Measurements from ENCODE around the gene ACOT13.

ACOT13 gene

DNA sequence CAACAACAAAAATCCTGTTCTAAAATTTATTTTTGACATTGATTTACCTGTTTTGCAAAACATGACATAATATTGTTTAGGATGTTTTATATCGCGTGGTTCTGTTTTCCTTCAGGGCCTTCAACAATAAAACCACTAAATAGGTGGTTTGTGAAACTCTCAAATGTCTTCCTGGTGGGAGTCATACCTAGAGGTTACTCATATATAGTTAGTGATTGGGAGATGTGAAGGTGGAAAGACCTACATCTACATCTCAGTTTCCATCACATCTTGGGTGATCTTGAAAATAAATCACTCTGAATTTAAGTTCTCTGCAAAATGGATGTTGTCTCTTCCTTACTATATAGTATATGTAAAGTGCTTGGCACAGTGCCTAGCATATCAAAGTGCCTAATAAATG lies 29.2 kb downstream of the ACOT13 start:
- H3K4me1 ChIP-seq (ENCODE audit: insufficient read depth, insufficient read length): no peaks in the 10 kb centered on the region
- H3K27me3 ChIP-seq (ENCODE audit: insufficient read depth, insufficient read length): no peaks in the 10 kb centered on the region
- no peaks in the 10 kb centered on the region for H3K36me3 ChIP-seq (ENCODE audit: insufficient read depth, insufficient read length, low read length)
- no peak for DNase-seq (ENCODE audit: low read depth, low spot score)
- TF ChIP-seq YY1 (IDR thresholded peaks at IDR 0.05; ENCODE audit: insufficient read depth, insufficient read length): no peak
- TF ChIP-seq ZNF274 (IDR thresholded peaks at IDR 0.05; ENCODE audit: low read depth, low read length): no peak
- TF ChIP-seq SUZ12 (IDR thresholded peaks at IDR 0.05; ENCODE audit: extremely low read depth, insufficient read depth, insufficient read length): no peak
- H3K4me3 ChIP-seq (ENCODE audit: insufficient read length, low read depth): no peak overlapping the region
- no peak overlapping the region for H3K9ac ChIP-seq (ENCODE audit: insufficient read length, low read depth)
- H3K9me3 ChIP-seq (ENCODE audit: insufficient read depth, low read length): no peaks in the 10 kb centered on the region

DNA sequence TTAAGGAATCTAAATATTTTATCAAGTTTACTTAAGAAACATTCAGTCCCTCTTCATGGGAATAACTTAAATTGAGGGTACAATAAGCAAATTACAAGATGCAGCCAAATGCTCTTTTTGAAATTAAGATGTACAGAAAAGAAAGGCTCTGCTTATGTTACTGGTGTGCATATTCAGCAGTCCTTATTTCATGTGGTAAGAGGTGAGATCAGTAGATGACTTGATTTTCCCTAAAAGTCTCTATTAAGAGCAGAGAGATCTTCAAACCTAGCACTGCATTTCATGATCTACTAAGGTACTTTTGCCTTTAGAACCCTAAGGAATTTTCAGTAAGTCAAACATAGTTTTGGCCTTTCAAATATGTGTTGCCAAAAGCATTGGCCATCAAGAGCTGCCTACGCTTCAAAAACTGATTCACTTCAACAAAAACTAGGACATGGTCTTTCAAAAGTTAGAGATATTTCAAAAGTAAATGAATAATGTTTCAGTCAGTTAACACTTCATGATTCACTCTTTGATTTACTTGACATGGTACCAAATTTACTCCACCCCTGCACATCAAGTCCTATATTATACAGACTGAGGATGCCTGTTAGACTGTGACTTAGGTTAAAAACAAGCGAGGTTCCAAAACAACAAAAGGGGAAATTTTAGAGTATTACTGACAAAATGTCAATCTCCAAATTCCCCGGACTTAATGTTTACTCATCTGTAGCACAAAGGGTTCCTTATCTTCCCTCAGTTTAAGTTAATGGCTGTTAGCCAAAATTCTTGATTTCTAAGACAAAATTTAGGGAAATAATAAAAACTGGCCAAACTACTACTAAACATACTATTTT lies 32.9 kb downstream of the ACOT13 start:
- H3K36me3 ChIP-seq (ENCODE audit: insufficient read depth, insufficient read length, low read length): peaks cover 25% of the 10 kb centered on the region
- no peak for TF ChIP-seq ZNF274 (IDR thresholded peaks at IDR 0.05; ENCODE audit: low read depth, low read length)
- no peak for TF ChIP-seq YY1 (IDR thresholded peaks at IDR 0.05; ENCODE audit: insufficient read depth, insufficient read length)
- TF ChIP-seq SUZ12 (IDR thresholded peaks at IDR 0.05; ENCODE audit: extremely low read depth, insufficient read depth, insufficient read length): no peak

DNA sequence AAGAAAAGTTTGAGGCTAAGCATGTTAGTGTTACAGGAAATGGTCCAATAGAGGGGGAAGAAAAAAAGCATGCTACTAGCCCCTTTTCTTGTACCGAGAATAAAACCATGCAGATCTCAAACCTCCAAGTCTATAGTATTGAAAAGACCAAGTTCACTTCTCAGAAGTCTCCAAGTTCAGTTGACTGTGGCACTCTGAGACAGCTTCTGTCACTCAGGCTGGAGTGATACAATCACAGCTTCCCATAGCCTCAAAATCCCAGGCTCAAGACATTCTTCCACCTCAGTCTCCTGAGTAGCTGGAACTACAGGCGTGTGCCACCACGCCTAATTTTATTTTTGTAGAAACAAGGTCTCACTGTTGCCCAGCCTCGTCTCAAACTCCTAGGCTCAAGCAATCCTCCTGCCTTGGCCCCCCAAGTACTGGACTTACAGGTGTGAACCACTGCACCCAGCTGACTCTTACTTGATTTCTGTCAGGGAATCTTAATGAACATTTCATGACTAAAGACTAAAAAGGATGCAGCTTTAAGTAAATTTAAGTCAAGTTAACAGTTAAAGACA lies 35.9 kb downstream of the ACOT13 start:
- H3K27me3 ChIP-seq (ENCODE audit: insufficient read depth, insufficient read length): no peaks in the 10 kb centered on the region
- DNase-seq (ENCODE audit: low read depth, low spot score): no peak
- H3K9ac ChIP-seq (ENCODE audit: insufficient read length, low read depth): no peak overlapping the region
- no peak overlapping the region for H3K4me3 ChIP-seq (ENCODE audit: insufficient read length, low read depth)
- no peaks in the 10 kb centered on the region for H3K4me1 ChIP-seq (ENCODE audit: insufficient read depth, insufficient read length)
- H3K36me3 ChIP-seq (ENCODE audit: insufficient read depth, insufficient read length, low read length): peaks cover 54% of the 10 kb centered on the region
- no peaks in the 10 kb centered on the region for H3K9me3 ChIP-seq (ENCODE audit: insufficient read depth, low read length)
- TF ChIP-seq SUZ12 (IDR thresholded peaks at IDR 0.05; ENCODE audit: extremely low read depth, insufficient read depth, insufficient read length): no peak
- no peak for TF ChIP-seq YY1 (IDR thresholded peaks at IDR 0.05; ENCODE audit: insufficient read depth, insufficient read length)
- no peak for TF ChIP-seq ZNF274 (IDR thresholded peaks at IDR 0.05; ENCODE audit: low read depth, low read length)

More for the DNA sequence above, 32.9 kb downstream of the ACOT13 start:
- Histone ChIP-seq H3K9me3 (ENCODE audit: insufficient read depth, low read length) (no peaks in the 10 kb centered on the region), H3K9ac (ENCODE audit: insufficient read length, low read depth) (no peak overlapping the region), H3K4me1 (ENCODE audit: insufficient read depth, insufficient read length) (no peaks in the 10 kb centered on the region), H3K27me3 (ENCODE audit: insufficient read depth, insufficient read length) (no peaks in the 10 kb centered on the region), H3K4me3 (ENCODE audit: insufficient read length, low read depth) (no peak overlapping the region)
- no peak for DNase-seq (ENCODE audit: low read depth, low spot score)

DNA sequence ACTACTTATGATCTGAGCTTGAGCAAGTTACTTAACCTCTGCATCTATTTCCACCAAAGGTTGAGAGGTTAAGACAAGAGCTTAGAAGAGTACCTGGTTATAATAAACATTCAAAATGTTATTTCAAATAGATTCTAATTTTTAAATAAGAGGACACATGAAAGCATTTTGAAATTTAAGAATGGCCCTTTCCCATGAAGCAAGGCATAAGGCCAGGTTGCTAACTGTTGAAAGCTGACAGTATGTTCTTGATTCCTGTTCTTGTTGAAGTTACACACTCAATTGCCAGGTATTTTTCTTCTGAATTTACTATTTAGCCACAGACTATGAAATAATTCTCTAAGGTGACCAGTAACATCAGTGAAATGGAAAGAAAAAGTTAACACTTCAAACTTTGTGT lies 37.6 kb downstream of the ACOT13 start:
- H3K36me3 ChIP-seq (ENCODE audit: insufficient read depth, insufficient read length, low read length): peaks cover 70% of the 10 kb centered on the region
- TF ChIP-seq YY1 (IDR thresholded peaks at IDR 0.05; ENCODE audit: insufficient read depth, insufficient read length): no peak

DNA sequence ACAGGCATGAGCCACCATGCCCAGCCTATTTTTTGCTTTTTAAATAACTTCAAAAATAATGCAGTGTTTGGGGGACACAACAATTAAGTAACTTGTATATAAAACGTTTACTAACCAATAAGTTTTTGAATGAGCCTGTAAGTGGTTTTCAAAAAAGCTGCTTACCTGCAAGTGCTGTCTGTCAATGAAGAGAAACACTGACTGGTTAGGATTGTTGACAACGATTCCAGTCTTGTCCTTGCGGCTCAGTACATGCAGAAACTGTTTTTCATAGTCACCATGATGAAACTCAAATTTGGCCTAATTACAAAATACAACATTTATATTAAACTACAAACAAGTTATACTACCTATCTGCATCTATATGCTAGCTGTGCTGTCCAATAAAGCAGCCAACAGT lies 41.7 kb downstream of the ACOT13 start:
- Histone ChIP-seq H3K4me3 (ENCODE audit: insufficient read length, low read depth) (no peak overlapping the region), H3K9me3 (ENCODE audit: insufficient read depth, low read length) (no peaks in the 10 kb centered on the region), H3K4me1 (ENCODE audit: insufficient read depth, insufficient read length) (no peaks in the 10 kb centered on the region), H3K36me3 (ENCODE audit: insufficient read depth, insufficient read length, low read length) (peaks cover 91% of the 10 kb centered on the region), H3K9ac (ENCODE audit: insufficient read length, low read depth) (no peak overlapping the region), H3K27me3 (ENCODE audit: insufficient read depth, insufficient read length) (no peaks in the 10 kb centered on the region)
- no peak for DNase-seq (ENCODE audit: low read depth, low spot score)
- TF ChIP-seq ZNF274 (IDR thresholded peaks at IDR 0.05; ENCODE audit: low read depth, low read length) (no peak), YY1 (IDR thresholded peaks at IDR 0.05; ENCODE audit: insufficient read depth, insufficient read length) (no peak), SUZ12 (IDR thresholded peaks at IDR 0.05; ENCODE audit: extremely low read depth, insufficient read depth, insufficient read length) (no peak)

More for the DNA sequence above, 37.6 kb downstream of the ACOT13 start:
- no peak overlapping the region for H3K4me3 ChIP-seq (ENCODE audit: insufficient read length, low read depth)
- H3K4me1 ChIP-seq (ENCODE audit: insufficient read depth, insufficient read length): no peaks in the 10 kb centered on the region
- no peak overlapping the region for H3K9ac ChIP-seq (ENCODE audit: insufficient read length, low read depth)
- no peaks in the 10 kb centered on the region for H3K27me3 ChIP-seq (ENCODE audit: insufficient read depth, insufficient read length)
- H3K9me3 ChIP-seq (ENCODE audit: insufficient read depth, low read length): no peaks in the 10 kb centered on the region
- DNase-seq (ENCODE audit: low read depth, low spot score): no peak

DNA sequence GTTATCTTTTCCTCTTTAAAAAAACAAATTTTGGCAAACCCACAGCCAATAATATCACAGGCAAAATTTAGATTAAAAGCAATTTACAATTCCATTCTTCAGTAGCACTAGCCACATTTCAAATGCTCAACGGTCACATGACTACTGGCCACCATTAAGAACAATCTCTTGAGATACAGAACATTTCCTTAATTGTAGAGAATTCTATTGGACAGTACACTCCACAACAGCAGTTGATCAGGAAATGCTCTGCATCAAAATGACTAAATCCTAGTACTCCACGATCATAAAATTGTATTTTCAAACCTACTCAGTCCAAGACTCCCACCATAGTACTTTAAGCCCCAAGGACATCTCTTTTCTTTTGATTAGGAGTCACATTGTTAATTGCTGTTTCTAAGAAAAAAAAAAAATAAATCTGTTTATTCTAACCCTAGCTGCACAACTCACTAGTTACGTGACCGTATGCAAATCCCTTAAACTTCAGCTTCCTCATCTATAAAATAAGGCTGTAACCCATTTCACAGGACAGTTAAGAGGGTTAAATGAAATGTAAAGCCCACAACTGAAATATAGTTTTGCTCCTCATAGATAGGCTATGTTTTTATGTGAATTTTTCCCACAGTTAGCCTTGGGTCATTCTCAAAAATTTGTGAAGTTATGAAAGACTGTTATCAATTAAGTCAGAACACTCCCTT lies 42.3 kb downstream of the ACOT13 start:
- Histone ChIP-seq H3K4me3 (ENCODE audit: insufficient read length, low read depth) (no peak overlapping the region), H3K4me1 (ENCODE audit: insufficient read depth, insufficient read length) (no peaks in the 10 kb centered on the region), H3K9ac (ENCODE audit: insufficient read length, low read depth) (no peak overlapping the region), H3K36me3 (ENCODE audit: insufficient read depth, insufficient read length, low read length) (peaks cover 91% of the 10 kb centered on the region), H3K9me3 (ENCODE audit: insufficient read depth, low read length) (no peaks in the 10 kb centered on the region), H3K27me3 (ENCODE audit: insufficient read depth, insufficient read length) (no peaks in the 10 kb centered on the region)
- TF ChIP-seq ZNF274 (IDR thresholded peaks at IDR 0.05; ENCODE audit: low read depth, low read length): no peak
- no peak for TF ChIP-seq SUZ12 (IDR thresholded peaks at IDR 0.05; ENCODE audit: extremely low read depth, insufficient read depth, insufficient read length)
- no peak for TF ChIP-seq YY1 (IDR thresholded peaks at IDR 0.05; ENCODE audit: insufficient read depth, insufficient read length)
- no peak for DNase-seq (ENCODE audit: low read depth, low spot score)
